Measurements from ENCODE around the gene HMGN1.

- TF ChIP-seq CTCF (IDR thresholded peaks at IDR 0.05) (no peak), POLR2A (IDR thresholded peaks at IDR 0.05) (no peak), EP300 (IDR thresholded peaks at IDR 0.05) (no peak)
These were observed 38.0 kb upstream of the HMGN1 start for GRCh38 chr21:39386899-39387298.

All from ovary (tissue), 3 donors.